Panc1 (cell line): ENCODE data around the gene PCDH15. TPM values are rescaled to one million over a fixed set of nuclear protein-coding genes. Genes with fewer than 3 reads are reported as not detected.

Experiments used
- ATAC-seq: fragments of 200-7000 bp; cut with Tn5 transposase; 2 replicates; pipeline ENCODE4 v1.9.1; 2020; ENCODE audit warnings: mild to moderate bottlenecking, moderate library complexity
- BruUV-seq: library from RNA; stranded (reverse); fragments of 400-500 nt; replicated peaks from 2 replicates; lab custom pipeline; 2021; lab: Mats Ljungman, UMichigan
- CTCF ChIA-PET: fragments of 300-600 bp; sonication (Branson Sonifier 250); formaldehyde crosslinking; loops from one replicate; lab custom pipeline; 2022; ENCODE audit warnings: antibody characterized with exemption; lab: Charles Lee
- POLR2A ChIA-PET: fragments of 300-600 bp; sonication (Branson Sonifier 250); formaldehyde crosslinking; loops from one replicate; lab custom pipeline; 2022; ENCODE audit warnings: antibody characterized with exemption; lab: Charles Lee
- DNase-seq: peaks from one replicate; pipeline ENCODE4 v3.0.0-alpha.2; 2010; ENCODE audit warnings: low read depth, low spot score
- H3K27ac ChIP-seq: 2 replicates; pipeline ENCODE4 v1.5.1; 2011; ENCODE audit warnings: mild to moderate bottlenecking, low read length, inconsistent platforms
- H3K27me3 ChIP-seq: fragments of 200-500 bp; sonication (Bioruptor generic); 2 replicates; pipeline ENCODE4 v1.6.0; 2014; ENCODE audit warnings: low read length, inconsistent platforms; ENCODE audit not compliant: control insufficient read depth, insufficient read depth
- H3K36me3 ChIP-seq: fragments of 200-500 bp; sonication (Bioruptor generic); 2 replicates; pipeline ENCODE4 v1.5.1; 2014; ENCODE audit warnings: inconsistent platforms, mild to moderate bottlenecking, low read length, moderate library complexity; ENCODE audit not compliant: control insufficient read depth, insufficient read depth
- H3K4me1 ChIP-seq: 2 replicates; pipeline ENCODE4 v1.5.1; 2011; ENCODE audit warnings: inconsistent platforms, mild to moderate bottlenecking, low read length, moderate library complexity; ENCODE audit not compliant: control insufficient read depth, insufficient read depth
- H3K4me3 ChIP-seq, 2 experiments: 2 replicates each; pipeline ENCODE4 v1.5.1; 2011 to 2012; ENCODE audit warnings: low read depth in 2 of 2, low read length in 2 of 2, mild to moderate bottlenecking in 2 of 2, inconsistent platforms in 1 of 2, moderate library complexity in 1 of 2
- H3K9me3 ChIP-seq: fragments of 200-500 bp; sonication (Bioruptor generic); 2 replicates; pipeline ENCODE4 v1.5.1; 2014; ENCODE audit warnings: low read depth, mild to moderate bottlenecking, inconsistent platforms, low read length, moderate library complexity; ENCODE audit not compliant: control insufficient read depth, insufficient read depth
- CTCF ChIP-seq: fragments of 450-650 bp; IDR thresholded peaks from 2 replicates; pipeline ENCODE4 v1.5.1; 2017; ENCODE audit warnings: mild to moderate bottlenecking
- POLR2AphosphoS5 ChIP-seq: IDR thresholded peaks from 2 replicates; pipeline ENCODE4 v1.6.1; 2012; ENCODE audit warnings: mild to moderate bottlenecking, low read depth, low read length, moderate library complexity
- SIN3A ChIP-seq: IDR thresholded peaks from 2 replicates; pipeline ENCODE4 v1.6.1; 2012; ENCODE audit warnings: low read depth, mild to moderate bottlenecking, low read length, moderate library complexity, borderline replicate concordance; ENCODE audit not compliant: insufficient read depth
- TCF7L2 ChIP-seq: IDR thresholded peaks from 2 replicates; pipeline ENCODE4 v1.6.1; 2011; ENCODE audit warnings: mild to moderate bottlenecking, low read depth, low read length, inconsistent platforms
- in situ Hi-C: cut with HindIII; loops from 2 replicates; pipeline ENCODE4 v1.10.0; 2016; ENCODE audit warnings: low sequenced_read_pairs, low pct_unique_long_range_greater_than_20kb
- intact Hi-C: fragments of 100-400 bp; cut with micrococcal nuclease; formaldehyde crosslinking; loops from one replicate; pipeline ENCODE4 v1.10.0; 2022; ENCODE audit not compliant: unreplicated experiment
- total RNA-seq: library from RNA; stranded (reverse); gene quantifications from one replicate; pipeline ENCODE4 v1.2.1, GENCODE V29; 2021; ENCODE audit not compliant: unreplicated experiment
- TF ChIP-seq, protein P1 (sequence below), 2 experiments: IDR thresholded peaks; 2 replicates each; pipeline ENCODE4 v1.6.1; 2011 to 2012; ENCODE audit warnings: low read depth in 2 of 2, control low read depth in 1 of 2, low read length in 1 of 2, mild to moderate bottlenecking in 1 of 2, moderate library complexity in 1 of 2; ENCODE audit not compliant: insufficient read depth in 1 of 2

The PCDH15 gene
- total RNA-seq, 1 experiment from 2014 or later, result 0.18 TPM

- no peak for ATAC-seq
- in situ Hi-C loops, result no loop called here
- CTCF ChIA-PET, result no interaction called here
- intact Hi-C loops, result loop anchor here (2.0 to 10.0 kb wide), 2 partner anchors 393 to 405 kb away; no protein-coding TSS in a partner anchor
- Histone ChIP-seq H3K27me3 (no peaks in the 10 kb centered on the region), H3K36me3 (no peaks in the 10 kb centered on the region), H3K4me3 (no peak overlapping the region), H3K4me1 (no peaks in the 10 kb centered on the region), H3K27ac (no peak overlapping the region), H3K9me3 (no peaks in the 10 kb centered on the region)
- DNase-seq, result no peak
- BruUV-seq, result no TSS peak
- POLR2A ChIA-PET, result no interaction called here
- no peak for TF ChIP-seq TCF7L2
- TF ChIP-seq CTCF, result peak; percentile 47; the same call in 1 of the 2 replicates
Observed at GRCh38 chr10:53997953-53998352, 803.1 kb downstream of the PCDH15 start.

DNA sequence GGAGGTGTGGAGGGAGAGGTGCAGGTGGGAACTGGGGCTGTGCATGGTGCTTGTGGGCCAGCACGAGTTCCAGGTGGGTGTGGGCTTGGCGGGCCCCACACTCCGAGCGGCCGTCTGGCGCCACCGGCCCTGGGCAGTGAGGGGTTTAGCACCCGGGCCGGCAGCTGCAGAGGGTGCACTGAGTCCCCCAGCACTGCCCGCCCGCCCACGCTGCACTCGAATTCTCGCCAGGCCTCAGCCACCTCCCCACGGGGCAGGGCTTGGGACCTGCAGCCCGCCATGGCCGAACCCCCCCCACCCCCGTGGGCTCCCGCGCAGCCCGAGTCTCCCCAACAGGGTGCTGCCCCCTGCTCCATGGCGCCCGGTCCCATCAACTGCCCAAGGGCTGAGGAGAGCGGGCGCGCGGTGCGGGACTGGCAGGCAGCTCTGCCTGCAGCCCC lies 810.2 kb downstream of the PCDH15 start:
- H3K27ac ChIP-seq, result no peak overlapping the region
- H3K36me3 ChIP-seq, result no peaks in the 10 kb centered on the region
- no peaks in the 10 kb centered on the region for H3K4me1 ChIP-seq
- no TSS peak for BruUV-seq
- CTCF ChIA-PET, result no interaction called here
- 0 out of 2 replicates have a peak, but pooled peaks cover 4% of the 10 kb centered on the region for H3K9me3 ChIP-seq
- H3K27me3 ChIP-seq, result no peaks in the 10 kb centered on the region
- no peak overlapping the region for H3K4me3 ChIP-seq
- intact Hi-C loops, result loop anchor here (10.0 kb wide), 1 partner anchor 386 kb away; no protein-coding TSS in a partner anchor
- in situ Hi-C loops, result no loop called here
- no peak for DNase-seq
- TF ChIP-seq SIN3A (no peak), TCF7L2 (no peak), CTCF (no peak), POLR2AphosphoS5 (no peak)
- TF ChIP-seq, protein P1, sequence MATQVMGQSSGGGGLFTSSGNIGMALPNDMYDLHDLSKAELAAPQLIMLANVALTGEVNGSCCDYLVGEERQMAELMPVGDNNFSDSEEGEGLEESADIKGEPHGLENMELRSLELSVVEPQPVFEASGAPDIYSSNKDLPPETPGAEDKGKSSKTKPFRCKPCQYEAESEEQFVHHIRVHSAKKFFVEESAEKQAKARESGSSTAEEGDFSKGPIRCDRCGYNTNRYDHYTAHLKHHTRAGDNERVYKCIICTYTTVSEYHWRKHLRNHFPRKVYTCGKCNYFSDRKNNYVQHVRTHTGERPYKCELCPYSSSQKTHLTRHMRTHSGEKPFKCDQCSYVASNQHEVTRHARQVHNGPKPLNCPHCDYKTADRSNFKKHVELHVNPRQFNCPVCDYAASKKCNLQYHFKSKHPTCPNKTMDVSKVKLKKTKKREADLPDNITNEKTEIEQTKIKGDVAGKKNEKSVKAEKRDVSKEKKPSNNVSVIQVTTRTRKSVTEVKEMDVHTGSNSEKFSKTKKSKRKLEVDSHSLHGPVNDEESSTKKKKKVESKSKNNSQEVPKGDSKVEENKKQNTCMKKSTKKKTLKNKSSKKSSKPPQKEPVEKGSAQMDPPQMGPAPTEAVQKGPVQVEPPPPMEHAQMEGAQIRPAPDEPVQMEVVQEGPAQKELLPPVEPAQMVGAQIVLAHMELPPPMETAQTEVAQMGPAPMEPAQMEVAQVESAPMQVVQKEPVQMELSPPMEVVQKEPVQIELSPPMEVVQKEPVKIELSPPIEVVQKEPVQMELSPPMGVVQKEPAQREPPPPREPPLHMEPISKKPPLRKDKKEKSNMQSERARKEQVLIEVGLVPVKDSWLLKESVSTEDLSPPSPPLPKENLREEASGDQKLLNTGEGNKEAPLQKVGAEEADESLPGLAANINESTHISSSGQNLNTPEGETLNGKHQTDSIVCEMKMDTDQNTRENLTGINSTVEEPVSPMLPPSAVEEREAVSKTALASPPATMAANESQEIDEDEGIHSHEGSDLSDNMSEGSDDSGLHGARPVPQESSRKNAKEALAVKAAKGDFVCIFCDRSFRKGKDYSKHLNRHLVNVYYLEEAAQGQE (IDR thresholded peaks at IDR 0.05; ENCODE audit: insufficient read depth in 1 of 2, low read depth in 2 of 2, low read length in 1 of 2), result no peak
- POLR2A ChIA-PET, result no interaction called here
- ATAC-seq, result no peak
